Neuronal stem cell (in vitro differentiated cells): ENCODE data around the gene AEBP2.

Experiments used
- DNase-seq: peaks from one replicate; pipeline ENCODE4 v3.0.0-alpha.2; 2013; ENCODE audit warnings: low spot score
- H2AFZ ChIP-seq: one replicate; pipeline ENCODE4 v1.6.1; 2013; ENCODE audit warnings: mild to moderate bottlenecking, low read length, inconsistent platforms
- H2AK5ac ChIP-seq: 2 replicates; pipeline ENCODE4 v1.6.1; 2013; ENCODE audit warnings: low read depth, mild to moderate bottlenecking, inconsistent platforms, low read length, moderate library complexity, mixed read lengths
- H2BK120ac ChIP-seq: 2 replicates; pipeline ENCODE4 v1.6.1; 2013; ENCODE audit warnings: low read depth, mild to moderate bottlenecking, inconsistent platforms, low read length, moderate library complexity, mixed read lengths
- H2BK12ac ChIP-seq: one replicate; pipeline ENCODE4 v1.6.1; 2013; ENCODE audit warnings: low read length, inconsistent platforms
- H2BK15ac ChIP-seq: 2 replicates; pipeline ENCODE4 v1.6.1; 2013; ENCODE audit warnings: mild to moderate bottlenecking, low read length, inconsistent platforms, mixed read lengths
- H2BK5ac ChIP-seq: one replicate; pipeline ENCODE4 v1.6.1; 2013; ENCODE audit warnings: inconsistent platforms, mild to moderate bottlenecking, low read length, moderate library complexity
- H3K14ac ChIP-seq: one replicate; pipeline ENCODE4 v1.6.1; 2013; ENCODE audit warnings: low read length, inconsistent platforms
- H3K18ac ChIP-seq: 2 replicates; pipeline ENCODE4 v1.6.1; 2013; ENCODE audit warnings: low read length, inconsistent platforms
- H3K23ac ChIP-seq: 2 replicates; pipeline ENCODE4 v1.6.1; 2013; ENCODE audit warnings: low read depth, mild to moderate bottlenecking, mixed read lengths, low read length, inconsistent platforms; ENCODE audit not compliant: poor library complexity
- H3K27ac ChIP-seq: replicated peaks from 3 replicates; pipeline ENCODE4 v1.5.1; 2013; ENCODE audit warnings: low read length, inconsistent platforms
- H3K27me3 ChIP-seq, 3 experiments: 2 replicates each; pipeline ENCODE4 v1.6.1; 2013; ENCODE audit warnings: low read length in 3 of 3, mild to moderate bottlenecking in 2 of 3, inconsistent platforms in 1 of 3, low read depth in 1 of 3, mixed read lengths in 1 of 3, moderate library complexity in 1 of 3; ENCODE audit not compliant: control insufficient read depth in 3 of 3, insufficient read depth in 3 of 3
- H3K36me3 ChIP-seq, 2 donors: replicated peaks in 1 of 2; 2 replicates each; pipeline ENCODE4 v1.6.1; 2013; ENCODE audit warnings: low read length in 2 of 2; ENCODE audit not compliant: control insufficient read depth in 2 of 2, insufficient read depth in 2 of 2
- H3K4ac ChIP-seq: 2 replicates; pipeline ENCODE4 v1.6.1; 2013; ENCODE audit warnings: inconsistent platforms, mild to moderate bottlenecking, low read length, moderate library complexity
- H3K4me1 ChIP-seq, 2 donors: 1 replicate in 1 of 2; 2 replicates in 1 of 2; pipeline ENCODE4 v1.6.1; 2013; ENCODE audit warnings: low read length in 2 of 2, low read depth in 1 of 2; ENCODE audit not compliant: control insufficient read depth in 2 of 2, insufficient read depth in 1 of 2
- H3K4me2 ChIP-seq: one replicate; pipeline ENCODE4 v1.6.1; 2013; ENCODE audit warnings: mild to moderate bottlenecking, low read length, inconsistent platforms; ENCODE audit not compliant: insufficient read depth, poor library complexity, severe bottlenecking
- H3K4me3 ChIP-seq, 2 donors: 2 replicates each; pipeline ENCODE4 v1.5.1; 2013; ENCODE audit warnings: low read length in 2 of 2, mild to moderate bottlenecking in 2 of 2, inconsistent platforms in 1 of 2, moderate library complexity in 1 of 2
- H3K79me1 ChIP-seq: one replicate; pipeline ENCODE4 v1.6.1; 2013; ENCODE audit warnings: low read depth, mild to moderate bottlenecking, inconsistent platforms, low read length, moderate library complexity
- H3K9ac ChIP-seq: one replicate; pipeline ENCODE4 v1.6.1; 2013; ENCODE audit warnings: mild to moderate bottlenecking, low read depth, low read length, inconsistent platforms; ENCODE audit not compliant: poor library complexity
- H3K9me3 ChIP-seq, 2 donors: replicated peaks in 1 of 2; 2 replicates each; pipeline versions ENCODE3 to v1.6.1; 2013; ENCODE audit warnings: low read length in 2 of 2, mild to moderate bottlenecking in 2 of 2, inconsistent platforms in 1 of 2, low read depth in 1 of 2, mixed read lengths in 1 of 2, moderate library complexity in 1 of 2; ENCODE audit not compliant: control insufficient read depth in 2 of 2, insufficient read depth in 1 of 2
- H4K8ac ChIP-seq: one replicate; pipeline ENCODE4 v1.6.1; 2013; ENCODE audit warnings: low read depth, mild to moderate bottlenecking, inconsistent platforms, low read length, moderate library complexity
- H4K91ac ChIP-seq: one replicate; pipeline ENCODE4 v1.6.1; 2013; ENCODE audit warnings: low read length, low read depth, mild to moderate bottlenecking, inconsistent platforms; ENCODE audit not compliant: poor library complexity
- WGBS, 2 donors: extraction: QIAGEN DNeasy Blood & Tissue Kit; methylation state at CpG; one replicate each; pipeline ENCODE4 v1.1.7; 2013; ENCODE audit warnings: missing lambda C conversion rate in 2 of 2, mixed read lengths in 1 of 2; ENCODE audit not compliant: insufficient read length in 2 of 2, insufficient replicate concordance in 1 of 2; ENCODE audit errors: extremely low coverage in 2 of 2; 5-methylcytosine and 5-hydroxymethylcytosine counted together

Gene AEBP2

GRCh38 chr12:19485240-19485639 lies 45.9 kb downstream of the AEBP2 start:
- Histone ChIP-seq H3K18ac (no peak overlapping the region), H3K27me3 (no peaks in the 10 kb centered on the region), H4K91ac (no peak overlapping the region), H3K9ac (no peak overlapping the region), H3K4ac (no peak overlapping the region), H3K4me3 (no peak overlapping the region), H3K4me1 (peaks cover 0 to 5% of the 10 kb centered on the region in 2 donors), H3K23ac (no peak overlapping the region), H2BK15ac (no peak overlapping the region), H2BK120ac (no peak overlapping the region), H3K36me3 (peaks cover 3 to 74% of the 10 kb centered on the region in 2 donors), H3K79me1 (peaks cover 21% of the 10 kb centered on the region), H2AK5ac (no peak overlapping the region), H3K9me3 (peaks cover 0 to 17% of the 10 kb centered on the region in 2 donors), H2AFZ (no peak overlapping the region), H2BK12ac (no peak overlapping the region), H3K4me2 (no peak overlapping the region), H2BK5ac (no peak overlapping the region), H3K14ac (no peak overlapping the region), H3K27ac (no peak overlapping the region), H4K8ac (no peak overlapping the region)
- no CpG with 5 or more reads among the region's 6 CpGs for WGBS, 2 donors
- no peak for DNase-seq

- H3K9ac ChIP-seq: no peak overlapping the region
- H3K27me3 ChIP-seq: no peaks in the 10 kb centered on the region
- no peaks in the 10 kb centered on the region for H3K9me3 ChIP-seq
- H3K79me1 ChIP-seq: peaks cover 12% of the 10 kb centered on the region
- WGBS, 2 donors: no CpG with 5 or more reads among the region's 4 CpGs
- H3K4me2 ChIP-seq: no peak overlapping the region
- no peaks in the 10 kb centered on the region for H3K4me1 ChIP-seq
- no peak overlapping the region for H2BK12ac ChIP-seq
- no peak overlapping the region for H2BK5ac ChIP-seq
- no peak overlapping the region for H4K8ac ChIP-seq
- no peak for DNase-seq
- H3K4me3 ChIP-seq: no peak overlapping the region
- H3K27ac ChIP-seq: no peak overlapping the region
- peaks cover 5 to 47% of the 10 kb centered on the region in 2 donors for H3K36me3 ChIP-seq
- no peak overlapping the region for H2BK15ac ChIP-seq
- no peak overlapping the region for H2BK120ac ChIP-seq
- no peak overlapping the region for H3K18ac ChIP-seq
- H2AK5ac ChIP-seq: no peak overlapping the region
- no peak overlapping the region for H4K91ac ChIP-seq
- no peak overlapping the region for H2AFZ ChIP-seq
- no peak overlapping the region for H3K4ac ChIP-seq
- no peak overlapping the region for H3K14ac ChIP-seq
- no peak overlapping the region for H3K23ac ChIP-seq
Measured at GRCh38 chr12:19489168-19489567, 49.9 kb downstream of the AEBP2 start.

GRCh38 chr12:19490908-19491307 lies 51.6 kb downstream of the AEBP2 start:
- H3K18ac ChIP-seq: no peak overlapping the region
- H3K27me3 ChIP-seq: no peaks in the 10 kb centered on the region
- H3K27ac ChIP-seq: no peak overlapping the region
- H3K14ac ChIP-seq: no peak overlapping the region
- no peaks in the 10 kb centered on the region for H3K9me3 ChIP-seq
- no peak overlapping the region for H2BK15ac ChIP-seq
- H3K9ac ChIP-seq: no peak overlapping the region
- no peak overlapping the region for H3K23ac ChIP-seq
- H2AK5ac ChIP-seq: no peak overlapping the region
- H2AFZ ChIP-seq: no peak overlapping the region
- H4K8ac ChIP-seq: no peak overlapping the region
- DNase-seq: no peak
- peaks cover 0 to under 1% of the 10 kb centered on the region in 2 donors for H3K4me1 ChIP-seq
- no CpG with 5 or more reads among the region's 3 CpGs for WGBS, 2 donors
- H2BK120ac ChIP-seq: no peak overlapping the region
- H3K4ac ChIP-seq: no peak overlapping the region
- no peak overlapping the region for H2BK5ac ChIP-seq
- no peak overlapping the region for H3K4me2 ChIP-seq
- H3K4me3 ChIP-seq: no peak overlapping the region
- H2BK12ac ChIP-seq: no peak overlapping the region
- peaks cover 6 to 54% of the 10 kb centered on the region in 2 donors for H3K36me3 ChIP-seq
- peaks cover 10% of the 10 kb centered on the region for H3K79me1 ChIP-seq
- no peak overlapping the region for H4K91ac ChIP-seq

- Histone ChIP-seq H2BK120ac (no peak overlapping the region), H3K18ac (no peak overlapping the region), H3K79me1 (peaks cover 7% of the 10 kb centered on the region), H3K23ac (no peak overlapping the region), H3K4me1 (peaks cover 0 to 6% of the 10 kb centered on the region in 2 donors), H4K8ac (no peak overlapping the region), H3K14ac (no peak overlapping the region), H3K36me3 (peaks cover 3 to 52% of the 10 kb centered on the region in 2 donors), H3K4me3 (no peak overlapping the region), H2AK5ac (no peak overlapping the region), H3K27ac (no peak overlapping the region), H3K27me3 (no peaks in the 10 kb centered on the region), H3K9me3 (no peaks in the 10 kb centered on the region), H3K4me2 (no peak overlapping the region), H2AFZ (no peak overlapping the region), H2BK15ac (no peak overlapping the region), H3K9ac (no peak overlapping the region), H4K91ac (no peak overlapping the region), H2BK5ac (no peak overlapping the region), H2BK12ac (no peak overlapping the region), H3K4ac (no peak overlapping the region)
- WGBS, 2 donors: no CpG with 5 or more reads among the region's 3 CpGs
- no peak for DNase-seq
Measured at GRCh38 chr12:19491863-19492262, 52.6 kb downstream of the AEBP2 start.
